Lung (tissue), 12 donors: ENCODE measurements around the gene SACM1L. TPM values are rescaled to one million over a fixed set of nuclear protein-coding genes. Genes with fewer than 3 reads are reported as not detected.

Experiments used
- ATAC-seq: fragments of 200-7000 bp; cut with Tn5 transposase; one replicate; pipeline ENCODE4 v1.9.1; 2020; ENCODE audit warnings: moderate number of reproducible peaks; ENCODE audit not compliant: insufficient read depth, low FRiP score
- DNase-seq, 3 donors: peaks; one replicate each; pipeline ENCODE4 v3.0.0-alpha.2; 2013 to 2017
- H3K27ac ChIP-seq, 2 donors: one replicate each; pipeline ENCODE4 v1.5.1; 2013; ENCODE audit warnings: mild to moderate bottlenecking in 2 of 2, moderate library complexity in 2 of 2, control low read depth in 1 of 2, inconsistent platforms in 1 of 2, low read depth in 1 of 2, low read length in 1 of 2
- H3K27me3 ChIP-seq, 3 donors: one replicate each; pipeline ENCODE4 v1.5.1; 2013; ENCODE audit warnings: low read length in 2 of 3; ENCODE audit not compliant: control insufficient read depth in 3 of 3, insufficient read depth in 3 of 3
- H3K36me3 ChIP-seq, 4 donors: one replicate each; pipeline ENCODE4 v1.5.1; 2013; ENCODE audit warnings: low read length in 4 of 4, mild to moderate bottlenecking in 1 of 4, moderate library complexity in 1 of 4; ENCODE audit not compliant: control insufficient read depth in 4 of 4, insufficient read depth in 4 of 4
- H3K4me1 ChIP-seq, 5 donors: one replicate each; pipeline ENCODE4 v1.5.1; 2013; ENCODE audit warnings: low read length in 5 of 5, mild to moderate bottlenecking in 2 of 5, moderate library complexity in 1 of 5; ENCODE audit not compliant: control insufficient read depth in 5 of 5, insufficient read depth in 5 of 5
- H3K4me3 ChIP-seq: one replicate; pipeline ENCODE4 v1.5.1; 2013; ENCODE audit warnings: mild to moderate bottlenecking, control low read depth, moderate library complexity
- H3K9ac ChIP-seq, 2 donors: one replicate each; pipeline ENCODE4 v1.5.1; 2013; ENCODE audit warnings: low read length in 2 of 2, control low read depth in 1 of 2; ENCODE audit not compliant: insufficient read depth in 1 of 2
- H3K9me3 ChIP-seq, 4 donors: one replicate each; pipeline ENCODE4 v1.5.1; 2013; ENCODE audit warnings: low read length in 3 of 4, mild to moderate bottlenecking in 1 of 4, moderate library complexity in 1 of 4; ENCODE audit not compliant: control insufficient read depth in 4 of 4, insufficient read depth in 3 of 4
- WGBS, 2 donors: extraction: QIAGEN DNeasy Blood & Tissue Kit; methylation state at CpG; one replicate each; pipeline ENCODE4 v1.1.7; 2013; 5-methylcytosine and 5-hydroxymethylcytosine counted together
- polyA plus RNA-seq, 2 donors: library from polyadenylated mRNA; stranded (reverse); fragments of 200-250 nt; gene quantifications; one replicate each; pipeline ENCODE4 v1.2.1, GENCODE V29; 2013
- total RNA-seq, 2 donors: library from RNA; depleted of rRNA in 1 of 2; stranded (reverse); fragments of >200 nt in 1 of 2; gene quantifications; one replicate each; pipeline ENCODE4 v1.2.1, GENCODE V29; 2014 to 2021
- TF ChIP-seq, protein P1 (sequence below): IDR thresholded peaks from 2 replicates; pipeline ENCODE4 v1.5.1; 2012; ENCODE audit warnings: mild to moderate bottlenecking; ENCODE audit errors: control extremely low read depth, extremely low read depth
- donor health status: control.
- donor health status: control.
- donor health status: Bipolar disorder and iron deficiency.
- donor health status: healthy.
- donor health status: DM: yes; HTN: yes; CAD: no.

SACM1L gene
- total and polyA plus RNA-seq, 4 donors, result 23.3 to 117 (median 43.8) TPM

DNA sequence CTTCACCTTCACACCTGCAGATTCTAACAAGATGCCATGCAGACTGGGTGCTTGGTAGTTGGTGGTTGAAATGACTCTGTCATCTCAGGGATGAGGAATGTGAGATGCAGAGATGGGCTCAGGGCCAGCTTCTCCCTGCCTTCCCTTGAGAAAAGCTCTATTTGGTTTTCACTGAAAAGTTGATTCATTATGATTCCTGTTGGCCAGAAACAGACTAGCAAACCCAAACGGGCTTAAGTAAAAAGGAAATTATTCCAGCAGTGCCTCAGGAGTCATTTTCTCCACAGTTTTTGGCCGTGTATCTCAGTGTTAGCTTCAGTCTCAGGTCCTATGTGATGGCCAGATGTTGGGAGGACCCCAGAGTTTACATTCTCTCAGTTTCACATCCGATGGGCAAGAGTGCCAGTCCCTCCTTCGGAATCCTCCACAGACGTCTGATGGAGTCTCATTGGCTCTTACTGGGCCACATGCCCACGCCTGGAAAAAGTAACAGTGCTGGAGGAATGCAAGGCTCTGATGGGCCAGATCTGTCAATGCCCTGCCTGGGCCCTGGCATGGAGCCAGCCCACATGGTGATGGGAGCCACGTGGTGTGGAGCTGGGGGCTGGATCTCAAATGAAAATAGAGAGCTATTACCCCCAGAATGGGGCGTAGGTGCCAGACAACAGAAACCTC, 22.3 kb upstream of the SACM1L start:
- peak overlapping the region; percentile 6 to 56 for H3K27ac ChIP-seq
- no peak overlapping the region for H3K4me3 ChIP-seq
- H3K27me3 ChIP-seq, result no peaks in the 10 kb centered on the region
- H3K9me3 ChIP-seq, result no peaks in the 10 kb centered on the region
- no peak overlapping the region for H3K9ac ChIP-seq
- H3K4me1 ChIP-seq, result peaks cover 10 to 60% (median 22%) of the 10 kb centered on the region in 5 donors
- WGBS, 2 donors, result 63 to 73% methylated on average over 8 of the region's 8 CpGs
- no peak for ATAC-seq
- peaks cover 0 to 48% (median 17%) of the 10 kb centered on the region in 4 donors for H3K36me3 ChIP-seq
- DNase-seq, result peak; percentile 63 to 75 (median 69)
- TF ChIP-seq, protein P1, sequence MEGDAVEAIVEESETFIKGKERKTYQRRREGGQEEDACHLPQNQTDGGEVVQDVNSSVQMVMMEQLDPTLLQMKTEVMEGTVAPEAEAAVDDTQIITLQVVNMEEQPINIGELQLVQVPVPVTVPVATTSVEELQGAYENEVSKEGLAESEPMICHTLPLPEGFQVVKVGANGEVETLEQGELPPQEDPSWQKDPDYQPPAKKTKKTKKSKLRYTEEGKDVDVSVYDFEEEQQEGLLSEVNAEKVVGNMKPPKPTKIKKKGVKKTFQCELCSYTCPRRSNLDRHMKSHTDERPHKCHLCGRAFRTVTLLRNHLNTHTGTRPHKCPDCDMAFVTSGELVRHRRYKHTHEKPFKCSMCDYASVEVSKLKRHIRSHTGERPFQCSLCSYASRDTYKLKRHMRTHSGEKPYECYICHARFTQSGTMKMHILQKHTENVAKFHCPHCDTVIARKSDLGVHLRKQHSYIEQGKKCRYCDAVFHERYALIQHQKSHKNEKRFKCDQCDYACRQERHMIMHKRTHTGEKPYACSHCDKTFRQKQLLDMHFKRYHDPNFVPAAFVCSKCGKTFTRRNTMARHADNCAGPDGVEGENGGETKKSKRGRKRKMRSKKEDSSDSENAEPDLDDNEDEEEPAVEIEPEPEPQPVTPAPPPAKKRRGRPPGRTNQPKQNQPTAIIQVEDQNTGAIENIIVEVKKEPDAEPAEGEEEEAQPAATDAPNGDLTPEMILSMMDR, result no peak

DNA sequence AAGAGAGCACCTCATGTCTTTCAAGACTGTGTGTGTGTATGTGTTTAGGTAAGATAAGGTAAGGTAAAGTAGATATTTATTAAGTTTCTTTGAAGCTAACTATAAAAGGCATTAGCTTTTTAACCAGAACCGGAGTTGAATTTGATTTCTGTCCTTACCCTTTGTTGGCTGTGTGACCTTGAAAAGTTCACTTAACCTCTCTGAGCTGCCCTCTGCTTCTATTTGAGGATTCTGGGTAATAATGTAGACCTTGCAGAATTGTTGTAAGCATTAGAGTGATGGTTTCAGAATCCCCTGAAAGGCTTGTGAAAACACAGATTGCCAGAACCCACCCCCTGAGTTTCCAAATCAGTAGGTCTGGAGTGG, 21.6 kb upstream of the SACM1L start:
- ATAC-seq, result no peak

DNA sequence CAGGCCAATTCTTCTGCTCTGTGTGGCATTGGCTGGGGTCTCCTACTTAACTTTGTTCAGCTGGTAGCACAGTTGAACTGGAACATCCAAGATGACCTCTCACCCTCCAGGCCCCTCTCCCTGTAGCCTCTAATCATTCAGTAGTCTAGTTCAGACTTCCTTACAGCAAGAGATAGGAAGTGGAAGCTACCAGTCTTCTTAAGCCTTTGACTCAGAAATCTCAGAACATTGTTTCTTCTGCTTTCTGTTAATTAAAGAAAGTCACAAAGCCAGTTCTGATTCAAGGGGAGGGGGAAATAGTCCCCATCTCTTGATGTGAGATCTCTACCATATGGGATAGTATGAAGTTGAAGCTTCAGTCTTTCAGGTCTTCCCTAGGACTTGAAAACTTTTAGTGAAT, 18.8 kb upstream of the SACM1L start:
- H3K9me3 ChIP-seq, result no peaks in the 10 kb centered on the region
- DNase-seq, result no peak
- peak overlapping the region in 1 of 2 donors; percentile 35 for H3K27ac ChIP-seq
- no peak for ATAC-seq
- H3K4me1 ChIP-seq, result peaks cover 9 to 46% (median 17%) of the 10 kb centered on the region in 5 donors
- no peaks in the 10 kb centered on the region for H3K27me3 ChIP-seq
- TF ChIP-seq, protein P1, result no peak
- H3K9ac ChIP-seq, result no peak overlapping the region
- H3K4me3 ChIP-seq, result no peak overlapping the region
- H3K36me3 ChIP-seq, result peaks cover 6 to 69% (median 44%) of the 10 kb centered on the region in 4 donors

More for the DNA sequence above, 21.6 kb upstream of the SACM1L start:
- DNase-seq, result peak in 1 of 3 donors; percentile 41
- H3K36me3 ChIP-seq, result peaks cover 0 to 55% (median 22%) of the 10 kb centered on the region in 4 donors
- TF ChIP-seq, protein P1, result no peak
- no peaks in the 10 kb centered on the region for H3K27me3 ChIP-seq
- no peak overlapping the region for H3K4me3 ChIP-seq
- WGBS, 2 donors, result 90 to 97% methylated on average over 1 of the region's 1 CpG
- peaks cover 10 to 60% (median 22%) of the 10 kb centered on the region in 5 donors for H3K4me1 ChIP-seq
- H3K9me3 ChIP-seq, result no peaks in the 10 kb centered on the region
- peak overlapping the region in 1 of 2 donors; percentile 67 for H3K27ac ChIP-seq
- H3K9ac ChIP-seq, result peak overlapping the region in 1 of 2 donors; percentile 14
